ENCODE measurements around the gene SGSM1.

- TF ChIP-seq POLR2A (IDR thresholded peaks at IDR 0.05) (no peak), CTCF (IDR thresholded peaks at IDR 0.05) (no peak)
Measured at GRCh38 chr22:24824250-24824649, 18.2 kb downstream of the SGSM1 start.
